ENCODE results near the gene ITK.

The ITK gene

DNA sequence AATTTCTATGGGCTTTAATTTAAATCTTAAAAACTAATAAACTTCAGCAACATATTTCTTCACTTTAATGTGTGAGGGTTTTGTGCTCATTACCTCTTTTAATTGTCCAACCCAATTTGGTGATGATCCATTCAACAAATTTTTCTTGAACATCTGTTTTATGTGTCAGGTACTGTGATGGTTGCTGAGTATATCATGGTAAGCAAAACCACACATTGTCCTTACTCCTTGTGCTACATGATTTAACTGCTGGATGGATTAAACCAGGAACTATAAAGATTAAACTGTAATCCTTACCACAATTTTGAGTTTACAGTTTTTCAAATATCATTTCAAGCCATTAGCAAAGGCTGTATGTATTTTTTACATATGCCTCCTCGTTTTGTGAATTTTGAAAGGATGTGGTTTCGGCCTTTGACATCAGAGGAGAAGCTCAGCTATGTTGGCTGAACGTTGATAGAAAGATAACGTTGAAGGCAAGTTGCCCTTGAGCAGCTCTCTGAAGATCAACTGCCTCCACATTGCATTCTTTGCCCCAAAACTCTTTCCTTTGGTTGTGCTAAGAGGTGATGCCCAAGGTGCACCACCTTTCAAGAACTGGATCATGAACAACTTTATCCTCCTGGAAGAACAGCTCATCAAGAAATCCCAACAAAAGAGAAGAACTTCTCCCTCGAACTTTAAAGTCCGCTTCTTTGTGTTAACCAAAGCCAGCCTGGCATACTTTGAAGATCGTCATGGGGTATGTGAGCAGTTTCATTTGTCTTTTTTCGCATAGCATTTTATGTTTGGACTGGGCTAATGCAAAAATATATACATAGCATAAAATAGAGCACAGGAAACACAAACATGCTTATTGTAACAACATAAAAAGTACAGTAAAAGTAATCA is at the start of gene ITK:
TSS of gene ITK (plus strand) at position 467 of the 891 bp plus-strand sequence. CDS start at position 605, 138 bp downstream.
- DNase-seq (ENCODE audit: low spot score) (no peak), FAIRE-seq (no peak)

DNA sequence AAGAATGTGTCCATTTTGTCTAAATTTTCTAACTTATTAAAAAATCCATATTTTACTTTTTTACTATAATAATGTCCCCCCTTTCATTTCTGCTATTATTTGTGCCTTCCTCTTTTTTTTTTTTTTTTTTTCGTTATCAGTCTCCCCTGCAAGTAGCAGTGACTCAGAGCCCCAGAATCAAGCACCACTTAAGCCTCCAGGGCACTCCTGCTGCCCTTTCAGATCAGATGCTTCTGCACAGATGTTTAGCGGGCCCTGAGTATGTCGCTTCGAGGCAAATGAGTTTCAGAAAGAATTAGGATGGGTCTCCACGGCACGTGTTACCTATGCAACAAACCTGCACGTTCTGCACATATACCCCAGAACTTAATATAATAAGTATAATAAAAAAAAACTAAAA is 49.7 kb upstream of the ITK start:
- DNase-seq (ENCODE audit: low spot score) (no peak), FAIRE-seq (no peak)

DNA sequence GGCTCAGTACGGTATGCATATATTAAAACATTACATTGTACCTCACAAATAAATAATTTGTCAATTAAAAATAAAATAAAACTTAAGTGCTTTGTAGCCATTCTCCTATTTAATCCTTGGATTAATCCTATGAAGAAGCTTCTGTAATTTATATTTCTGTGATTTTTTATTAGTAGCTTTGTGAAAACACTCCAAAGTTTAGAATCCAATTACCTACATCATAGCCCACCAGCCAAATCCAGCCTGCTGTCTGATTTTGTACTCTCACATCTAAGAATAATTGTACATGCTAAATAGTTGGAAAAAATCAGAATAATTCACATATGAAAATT is 48.4 kb upstream of the ITK start:
- no peak for FAIRE-seq
- no peak for DNase-seq (ENCODE audit: low spot score)

DNA sequence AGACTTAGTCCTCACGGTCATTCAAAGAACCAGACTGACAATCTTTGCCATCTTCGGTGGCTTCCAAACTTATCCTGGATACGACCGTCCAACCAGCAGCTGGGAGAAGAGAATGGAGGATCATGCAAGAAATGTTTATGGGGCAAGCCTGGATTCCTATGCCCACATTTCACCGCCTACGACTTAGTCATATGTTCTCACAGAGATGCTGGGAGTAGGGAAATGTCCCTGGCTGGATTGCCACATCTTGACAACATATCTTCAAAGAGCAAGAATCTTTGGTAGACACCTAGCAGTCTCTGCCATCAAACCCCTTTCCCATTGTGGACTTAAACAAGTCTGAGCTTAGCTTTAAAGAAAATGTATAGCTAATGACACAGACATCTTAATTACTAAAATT is 42.9 kb upstream of the ITK start:
- FAIRE-seq (no peak), DNase-seq (ENCODE audit: low spot score) (no peak)

DNA sequence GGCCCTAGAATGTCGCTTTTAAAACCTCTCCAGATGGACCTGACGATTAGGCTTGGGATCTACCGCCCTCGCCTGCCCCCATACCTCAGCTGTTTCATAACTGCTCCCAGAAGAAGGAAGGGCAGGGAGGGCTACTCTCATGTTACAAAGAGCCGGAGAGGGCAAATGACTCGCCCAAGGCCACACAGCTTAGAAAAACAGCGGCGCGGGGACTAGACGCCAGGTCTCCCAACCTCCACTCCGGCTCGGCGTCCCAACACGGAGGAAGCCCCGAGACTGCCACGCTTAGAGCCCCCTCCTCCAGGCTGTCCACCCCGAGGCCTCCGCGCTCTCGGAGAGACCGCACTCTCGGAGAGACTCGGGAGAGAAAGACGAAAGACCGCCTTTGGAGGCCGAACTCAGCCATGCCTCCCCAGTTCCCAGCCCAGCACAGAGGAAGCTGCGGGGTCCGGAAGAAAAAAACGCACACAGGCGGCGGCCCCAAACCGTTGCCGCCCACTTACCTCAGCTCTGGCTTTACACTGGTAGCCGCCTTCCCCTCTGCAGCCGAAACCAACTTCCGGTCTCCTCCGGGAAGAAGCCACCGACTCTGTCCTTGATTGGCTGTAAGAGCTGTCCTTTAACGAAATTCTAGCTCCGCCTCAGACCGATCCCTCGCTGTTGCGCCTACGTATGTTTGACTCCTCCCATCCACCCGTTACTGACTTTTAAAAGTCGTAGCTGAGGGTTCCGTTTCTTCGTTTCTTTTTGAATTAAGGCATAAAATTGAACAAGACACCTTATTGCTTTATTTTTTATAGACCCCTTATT is 38.1 kb upstream of the ITK start, which contains the start of gene MED7:
TSS of gene MED7 (minus strand) at position 549 of the 810 bp plus-strand sequence. CDS start 3,434 bp downstream, outside the sequence.
- FAIRE-seq, result peak; percentile 92
- DNase-seq (ENCODE audit: low spot score), result peak; percentile 97

DNA sequence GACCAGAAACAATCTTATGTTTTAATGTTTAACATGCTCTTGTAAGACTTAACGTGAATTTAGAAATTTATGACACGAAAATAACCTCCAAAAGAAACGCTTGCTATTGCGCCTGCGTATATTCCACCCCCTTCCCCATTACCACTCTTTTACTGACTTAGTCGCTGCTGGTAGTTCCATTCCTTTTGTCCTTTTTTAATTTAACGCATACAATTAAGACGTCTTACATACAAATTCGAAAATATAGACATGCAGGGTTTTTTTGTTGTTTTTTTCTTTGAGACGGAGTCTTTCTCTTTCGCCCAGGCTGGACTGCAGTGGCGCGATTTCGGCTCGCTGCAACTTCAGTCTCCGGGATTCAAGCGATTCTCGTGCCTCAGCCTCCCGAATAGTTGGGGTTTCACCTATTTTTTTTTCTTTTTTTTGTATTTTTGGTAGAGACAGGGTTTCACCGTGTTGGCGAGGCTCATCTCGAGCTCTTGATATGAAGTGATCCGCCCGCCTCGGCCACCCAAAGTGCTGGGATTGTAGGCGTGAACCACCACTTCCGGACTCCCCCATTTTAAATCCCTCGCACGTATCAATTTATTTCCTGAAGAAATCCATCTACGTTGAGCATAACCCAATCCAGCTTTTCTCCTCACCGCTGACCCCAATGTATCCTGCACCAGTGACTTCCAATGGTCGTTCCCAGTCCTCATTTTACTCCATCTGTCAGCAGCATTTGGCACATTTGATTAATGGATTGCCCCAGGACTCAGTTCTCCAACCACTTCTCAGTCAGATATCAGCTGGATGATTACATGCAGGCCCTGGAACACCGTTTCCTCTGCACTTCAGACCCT is 37.3 kb upstream of the ITK start:
- no peak for DNase-seq (ENCODE audit: low spot score)
- no peak for FAIRE-seq

DNA sequence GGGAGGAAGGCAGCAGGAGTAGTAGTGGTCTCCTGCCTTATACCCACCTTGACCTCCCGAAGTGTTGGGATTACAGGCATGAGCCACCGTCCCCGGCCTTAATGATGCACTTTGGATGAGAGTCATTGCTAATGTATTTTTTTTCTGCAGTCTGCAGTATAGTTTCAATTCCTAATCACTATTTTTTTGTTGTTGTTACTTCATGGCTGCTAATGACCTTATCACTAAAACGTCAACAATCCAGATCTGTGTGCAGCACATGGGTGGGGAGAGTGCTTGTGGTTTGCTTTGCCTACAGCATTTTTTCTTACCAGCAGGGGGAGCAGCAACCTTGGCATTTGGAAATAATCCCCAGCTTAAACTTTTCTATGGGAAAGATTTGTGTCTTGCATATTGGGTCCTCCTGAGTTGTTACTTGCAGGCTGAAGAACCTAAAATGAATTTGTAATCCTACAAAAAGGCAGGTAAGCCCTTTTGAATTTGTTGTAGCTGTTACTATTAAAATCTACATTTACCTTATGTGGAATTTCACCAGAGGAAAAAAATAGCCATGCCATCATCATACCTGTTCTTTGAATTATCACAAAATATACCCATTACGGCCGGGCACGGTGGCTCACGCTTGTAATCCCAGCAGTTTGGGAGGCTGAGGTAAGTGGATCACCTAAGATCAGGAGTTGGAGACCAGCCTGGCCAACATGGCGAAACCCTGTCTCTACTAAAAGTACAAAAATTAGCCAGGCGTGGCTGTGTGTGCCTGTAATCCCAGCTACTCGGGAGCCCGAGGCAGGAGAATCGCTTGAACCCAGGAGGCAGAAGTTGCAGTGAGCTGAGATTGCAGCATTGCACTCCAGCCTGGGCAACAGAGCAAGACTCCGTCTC is 31.7 kb upstream of the ITK start:
- DNase-seq (ENCODE audit: low spot score), result peak; percentile 41

DNA sequence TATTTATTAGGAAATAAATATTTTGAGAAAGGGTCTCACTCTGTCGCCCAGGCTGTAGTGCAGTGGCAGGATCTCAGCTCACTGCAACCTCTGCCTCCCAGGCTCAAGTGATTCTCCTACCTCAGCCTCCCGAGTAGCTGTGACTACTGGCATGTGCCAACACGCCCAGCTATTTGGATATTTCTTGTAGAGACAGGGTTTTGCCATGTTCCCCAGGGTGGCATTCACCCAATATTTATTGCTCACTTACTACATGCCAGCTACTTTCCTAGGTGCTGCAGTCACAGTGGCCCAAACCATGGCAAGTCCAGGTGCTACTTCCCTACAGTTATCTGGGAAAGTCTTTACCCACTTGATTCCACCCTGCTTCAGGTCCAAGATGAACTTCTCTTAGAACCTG is 29.6 kb upstream of the ITK start:
- no peak for FAIRE-seq
- DNase-seq (ENCODE audit: low spot score), result no peak

More for the DNA sequence above, 31.7 kb upstream of the ITK start:
- FAIRE-seq, result peak; percentile 52

DNA sequence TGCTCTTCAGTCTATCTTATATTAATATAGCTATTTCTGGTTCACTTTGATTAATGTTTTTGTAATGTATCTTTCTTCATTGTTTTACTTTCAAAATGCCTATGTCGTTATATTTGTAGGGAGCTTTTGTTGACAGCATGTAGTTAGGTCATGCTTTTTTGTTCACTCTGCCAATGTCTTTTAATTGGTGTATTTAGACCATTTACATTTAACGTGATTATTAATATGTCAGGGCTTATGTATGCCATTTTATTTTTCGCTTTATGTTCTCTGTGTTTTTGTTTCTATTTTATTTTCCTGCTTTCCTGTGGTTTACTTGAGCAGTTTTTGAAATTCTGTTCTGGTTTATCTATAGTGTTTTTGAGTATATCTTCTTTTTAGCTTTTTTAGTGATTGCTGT is 25.3 kb upstream of the ITK start:
- no peak for DNase-seq (ENCODE audit: low spot score)
- no peak for FAIRE-seq

DNA sequence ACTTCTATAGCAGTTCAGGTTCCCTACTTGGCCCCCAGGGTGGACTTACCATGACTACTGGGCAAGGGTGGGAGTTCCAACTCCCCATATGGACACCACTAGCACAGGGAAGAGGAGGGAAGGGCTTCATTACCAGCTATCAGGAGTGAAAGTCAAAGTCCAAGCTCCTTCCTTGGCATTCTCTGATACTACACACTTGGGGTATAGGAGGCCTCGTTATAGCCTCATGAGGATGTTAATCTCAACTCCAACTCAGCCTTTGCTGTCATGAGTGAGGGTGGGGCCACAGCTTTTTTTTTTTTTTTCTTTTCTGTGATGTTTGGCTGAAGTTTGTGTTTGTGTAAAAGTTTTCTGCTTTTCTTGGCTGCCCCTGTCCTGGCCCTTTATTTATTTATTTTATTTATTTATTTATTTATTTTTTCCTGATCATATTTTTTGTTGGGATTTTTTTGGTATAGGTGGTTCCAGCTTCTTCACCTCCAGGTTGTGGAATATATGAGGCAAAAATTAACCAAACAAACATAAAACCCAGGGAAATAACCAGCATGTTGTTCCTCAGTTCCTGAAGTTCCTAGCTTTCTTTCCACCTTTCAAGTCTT is 23.2 kb upstream of the ITK start:
- no peak for FAIRE-seq
- no peak for DNase-seq (ENCODE audit: low spot score)

DNA sequence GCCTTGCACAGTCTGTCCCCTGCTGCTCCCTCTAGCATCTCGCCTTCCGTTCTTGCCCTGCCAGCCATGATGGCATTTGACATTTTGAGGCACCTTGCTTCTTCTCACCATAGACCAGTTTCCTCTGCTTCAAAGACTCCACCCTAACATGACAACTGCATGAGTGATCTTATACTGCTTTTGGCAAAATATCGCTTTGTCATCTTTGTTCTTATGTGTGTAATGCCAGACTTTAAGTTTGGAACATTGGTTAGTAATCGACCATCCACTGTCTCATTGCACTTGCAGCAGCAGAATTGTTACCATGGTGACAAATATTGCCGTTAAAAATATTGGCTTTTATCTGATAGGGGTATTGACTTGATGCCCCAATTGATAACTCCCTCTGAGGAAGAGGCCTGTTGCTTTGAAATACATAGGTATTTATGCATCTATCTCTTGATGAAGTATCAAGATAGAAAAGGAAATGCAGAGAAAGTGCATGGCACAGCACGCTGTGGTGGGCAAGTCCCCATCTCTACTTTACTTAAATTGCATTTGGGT is 21.4 kb upstream of the ITK start:
- DNase-seq (ENCODE audit: low spot score) (no peak), FAIRE-seq (no peak)

DNA sequence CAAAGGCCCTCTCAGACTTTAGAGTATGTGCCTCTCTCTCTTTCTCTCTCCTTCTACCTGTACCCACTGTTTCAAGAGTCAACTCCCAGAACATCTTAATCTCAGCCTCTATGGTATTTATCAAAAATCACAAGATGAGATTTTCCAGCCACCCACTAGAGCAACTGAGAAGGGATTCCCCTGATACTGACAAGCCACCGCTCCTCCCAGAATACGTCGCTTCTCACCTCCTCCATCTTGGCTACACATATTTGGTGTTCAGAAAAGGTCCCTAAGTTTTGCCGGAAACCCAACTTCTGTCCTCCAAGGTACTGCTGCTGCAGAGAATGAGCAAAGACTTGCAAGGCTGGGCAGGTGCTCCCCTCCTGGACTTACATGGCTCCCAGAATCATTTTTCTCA is 20.6 kb upstream of the ITK start:
- no peak for FAIRE-seq

DNA sequence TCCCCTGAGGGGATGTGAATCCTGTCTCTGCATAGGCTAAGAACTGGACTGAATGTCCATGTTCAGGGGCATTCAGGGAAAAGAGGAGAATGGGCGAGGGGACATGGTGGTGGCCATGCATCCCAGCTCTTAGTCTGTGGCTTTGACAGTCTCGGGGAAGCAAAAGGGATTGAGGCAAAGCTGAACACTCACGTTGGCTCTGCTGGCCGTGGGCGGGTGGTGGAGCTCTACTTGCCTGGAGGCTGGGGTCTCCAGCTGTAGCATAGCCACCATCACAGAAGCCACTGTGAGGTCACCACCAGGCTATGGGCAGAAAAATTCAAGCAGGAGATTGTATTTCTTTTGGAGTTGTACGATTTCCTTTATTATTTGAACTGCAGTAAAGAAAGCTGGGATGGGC is 18.6 kb upstream of the ITK start:
- DNase-seq (ENCODE audit: low spot score) (no peak), FAIRE-seq (no peak)

More for the DNA sequence above, 20.6 kb upstream of the ITK start:
- DNase-seq (ENCODE audit: low spot score), result no peak

DNA sequence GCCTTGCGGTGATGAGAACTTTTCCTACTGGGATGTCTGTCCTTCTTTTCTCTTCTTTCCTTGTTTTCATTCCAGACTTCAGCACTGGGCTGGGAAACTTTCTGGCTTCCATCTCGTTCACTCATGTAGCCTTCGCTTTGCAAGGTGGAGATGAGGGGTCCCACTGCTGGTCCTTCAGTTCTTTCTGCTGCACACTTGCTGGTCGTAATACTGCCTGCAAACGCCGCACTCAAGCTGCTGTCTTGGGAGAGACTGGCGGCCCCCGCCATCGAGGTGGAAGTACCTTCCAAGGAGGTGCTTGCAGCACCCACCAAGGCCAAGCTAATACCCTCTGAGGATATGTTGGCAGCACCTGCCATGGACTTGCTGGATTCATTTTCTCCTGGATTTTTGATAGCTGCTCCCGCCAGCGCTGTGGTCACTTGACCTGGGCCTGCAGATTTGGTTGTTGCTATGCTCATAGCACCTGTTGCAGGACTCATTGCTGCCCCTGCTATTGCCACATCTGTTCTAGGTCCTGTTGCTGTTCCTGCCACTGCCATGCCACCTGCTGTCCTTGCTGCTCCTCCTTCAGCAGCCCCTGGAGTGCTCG is 17.6 kb upstream of the ITK start:
- DNase-seq (ENCODE audit: low spot score) (no peak), FAIRE-seq (no peak)

DNA sequence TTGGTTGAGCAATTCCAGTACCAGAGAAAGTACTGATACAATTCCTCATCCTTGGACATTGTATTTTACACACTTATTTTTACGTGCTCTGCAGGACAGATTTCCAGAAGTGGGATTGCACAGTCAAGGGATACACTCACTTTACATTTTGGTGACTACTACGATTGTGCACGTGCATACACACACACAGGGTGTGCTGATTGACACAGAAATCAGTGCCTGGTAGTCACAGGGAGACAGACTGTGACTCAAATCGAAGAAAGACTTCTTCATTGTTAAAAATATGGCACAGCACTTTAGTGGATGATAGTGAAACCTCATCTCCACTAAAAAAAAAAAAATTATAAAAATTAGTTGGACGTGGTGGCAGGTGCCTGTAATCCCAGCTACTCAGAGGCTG is 16.1 kb upstream of the ITK start:
- no peak for FAIRE-seq
- DNase-seq (ENCODE audit: low spot score), result no peak

DNA sequence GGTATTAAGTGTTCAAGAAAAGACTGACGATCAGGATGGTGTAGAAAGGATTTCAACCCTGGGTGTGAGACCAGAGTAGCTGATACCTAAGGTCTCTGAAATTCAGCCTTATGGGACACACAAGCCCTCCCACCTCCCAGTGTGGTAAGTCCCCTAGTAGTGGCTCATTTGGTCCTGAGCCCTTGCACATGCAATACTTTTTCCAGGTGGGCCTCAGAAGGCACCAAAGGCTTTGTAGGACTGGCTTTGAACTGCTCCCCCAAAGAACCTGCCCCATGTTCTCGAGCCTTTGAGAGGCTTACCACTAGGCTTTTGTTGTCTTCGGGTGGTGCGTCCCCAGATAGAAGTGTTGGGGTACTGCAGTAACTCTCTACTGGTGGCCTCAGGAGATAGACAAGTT is 15.4 kb upstream of the ITK start:
- FAIRE-seq, result no peak
- no peak for DNase-seq (ENCODE audit: low spot score)

DNA sequence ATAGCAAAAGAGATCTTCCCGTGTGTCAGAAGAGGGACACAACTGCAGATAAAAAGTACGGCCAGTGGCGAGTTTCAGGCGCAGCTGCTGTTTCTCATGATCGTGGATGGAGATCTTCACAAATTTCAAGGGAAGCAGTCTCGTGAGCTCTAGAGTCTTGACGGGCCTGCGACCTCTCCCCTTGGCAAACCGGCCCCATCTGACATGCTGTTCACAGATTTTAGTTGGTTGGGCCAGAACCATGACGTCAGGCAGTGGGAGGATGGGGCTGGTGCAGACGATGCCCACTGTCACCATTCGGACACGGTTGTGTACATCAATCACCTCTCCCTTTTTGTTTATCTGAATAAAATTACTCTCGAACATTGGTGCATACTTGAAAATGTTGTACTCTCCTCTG is 15.0 kb upstream of the ITK start:
- no peak for FAIRE-seq
- DNase-seq (ENCODE audit: low spot score), result no peak

DNA sequence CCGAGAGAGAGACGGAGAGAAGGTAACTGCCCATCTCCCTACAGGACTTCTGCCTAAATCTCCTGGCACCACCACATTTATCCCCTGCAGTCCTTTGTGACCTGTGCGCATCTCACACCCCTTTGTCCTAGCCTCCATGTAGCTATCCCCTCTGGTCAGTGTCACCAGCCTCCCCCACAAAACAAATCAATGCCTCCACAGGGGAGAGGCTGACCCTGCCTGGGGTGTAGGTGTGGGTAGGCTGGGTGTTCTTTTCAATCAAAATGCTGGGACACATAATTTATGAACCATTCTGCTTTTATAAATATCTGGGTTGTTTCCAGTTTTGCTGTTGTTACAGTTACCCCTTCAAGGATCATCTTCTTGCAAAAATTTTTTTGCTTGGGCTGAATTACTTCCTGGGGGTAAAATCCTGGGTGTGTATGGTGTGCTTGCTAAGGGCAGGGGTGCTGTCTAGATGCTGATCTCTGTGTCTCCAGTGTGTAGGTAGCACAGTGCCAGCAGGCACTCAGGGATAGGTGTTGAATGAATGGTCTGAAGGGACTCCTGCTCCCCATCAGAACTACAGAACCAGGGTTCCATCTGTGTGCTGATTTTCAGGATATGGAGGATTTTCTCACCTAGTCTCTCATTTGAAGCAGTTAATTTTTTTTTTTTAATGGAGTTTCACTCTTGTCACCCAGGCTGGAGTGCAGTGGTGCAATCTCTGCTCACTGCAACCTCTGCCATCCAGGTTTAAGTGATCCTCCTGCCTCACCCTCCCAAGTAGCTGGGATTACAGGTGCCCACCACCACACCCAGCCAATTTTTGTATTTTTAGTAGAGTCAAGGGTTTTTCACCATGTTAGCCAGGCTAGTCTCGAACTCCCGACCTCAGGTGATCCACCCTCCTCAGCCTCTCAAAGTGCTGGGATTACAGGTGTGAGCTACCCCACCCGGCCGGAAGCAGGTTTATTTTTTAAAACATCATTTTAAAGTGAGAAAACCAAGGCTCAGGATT is 14.1 kb upstream of the ITK start, which contains the start of gene GARIN3:
TSS of gene GARIN3 (minus strand) at position 51 of the 1,000 bp plus-strand sequence. CDS start 96 bp downstream, outside the sequence.
- no peak for DNase-seq (ENCODE audit: low spot score)
- FAIRE-seq, result no peak
